GM23338 (cell line): ENCODE measurements around the gene KRTAP5-3. TPM values are rescaled to one million over a fixed set of nuclear protein-coding genes. Genes with fewer than 3 reads are reported as not detected.
"Not testable (repeated sequence)": the region's sequence is repeated elsewhere in the genome, so short reads cannot be mapped to it uniquely, and the experiment has no call there.

Source experiments
- ATAC-seq: fragments of 200-7000 bp; cut with Tn5 transposase; 3 replicates; pipeline ENCODE4 v1.9.1; 2020
- DNase-seq: peaks from one replicate; pipeline ENCODE4 v3.0.0-alpha.2; 2015; ENCODE audit warnings: low spot score
- H2AFZ ChIP-seq: fragments of 200-600 bp; sonication (generic); 2 replicates; pipeline ENCODE4 v1.8.0; 2016; ENCODE audit warnings: antibody characterized with exemption, mild to moderate bottlenecking, moderate library complexity
- H3F3A ChIP-seq: fragments of 200-600 bp; sonication (generic); replicated peaks from 2 replicates; pipeline ENCODE4 v1.8.0; 2017; ENCODE audit warnings: antibody characterized with exemption, mixed run types, low read depth
- H3K27ac ChIP-seq: fragments of 200-600 bp; sonication (generic); 2 replicates; pipeline ENCODE4 v1.6.1; 2016; ENCODE audit warnings: low read depth
- H3K27me3 ChIP-seq: fragments of 200-600 bp; sonication (generic); 2 replicates; pipeline ENCODE4 v1.8.0; 2016; ENCODE audit warnings: mild to moderate bottlenecking, mixed run types, moderate library complexity; ENCODE audit not compliant: insufficient read depth
- H3K36me3 ChIP-seq: fragments of 200-600 bp; sonication (generic); 2 replicates; pipeline ENCODE4 v1.8.0; 2016; ENCODE audit warnings: mild to moderate bottlenecking; ENCODE audit not compliant: insufficient read depth
- H3K4me1 ChIP-seq: fragments of 200-600 bp; sonication (generic); 2 replicates; pipeline ENCODE4 v1.8.0; 2016; ENCODE audit warnings: mild to moderate bottlenecking, moderate library complexity; ENCODE audit not compliant: insufficient read depth
- H3K4me2 ChIP-seq: fragments of 200-600 bp; sonication (generic); 2 replicates; pipeline ENCODE4 v1.7.1; 2017; ENCODE audit warnings: mixed run types
- H3K4me3 ChIP-seq: fragments of 200-600 bp; sonication (generic); 2 replicates; pipeline ENCODE4 v1.6.1; 2016; ENCODE audit warnings: mixed run types
- H3K79me2 ChIP-seq: fragments of 200-600 bp; sonication (generic); replicated peaks from 2 replicates; pipeline ENCODE4 v1.8.0; 2017; ENCODE audit warnings: mild to moderate bottlenecking; ENCODE audit not compliant: insufficient read depth
- H3K9me2 ChIP-seq: fragments of 200-600 bp; sonication (generic); 2 replicates; pipeline ENCODE4 v1.8.0; 2017; ENCODE audit not compliant: insufficient read depth
- H4K20me1 ChIP-seq: fragments of 200-600 bp; sonication (generic); replicated peaks from 2 replicates; pipeline ENCODE4 v1.8.0; 2017; ENCODE audit warnings: mild to moderate bottlenecking; ENCODE audit not compliant: insufficient read depth
- H3K27ac Mint-ChIP-seq: 2 replicates; pipeline ENCODE4 v1.8.0; 2020; ENCODE audit warnings: inconsistent platforms, mild to moderate bottlenecking, moderate library complexity, mixed read lengths
- H3K27me3 Mint-ChIP-seq: 3 replicates; pipeline ENCODE4 v1.8.0; 2022; ENCODE audit warnings: low read depth, mild to moderate bottlenecking, moderate library complexity, mixed read lengths, inconsistent platforms; ENCODE audit not compliant: insufficient read depth, poor library complexity
- H3K36me3 Mint-ChIP-seq: 3 replicates; pipeline ENCODE4 v1.8.0; 2021; ENCODE audit warnings: low read depth, mild to moderate bottlenecking, inconsistent platforms, moderate library complexity, mixed read lengths
- H3K4me1 Mint-ChIP-seq: 3 replicates; pipeline ENCODE4 v1.8.0; 2020; ENCODE audit warnings: mild to moderate bottlenecking, inconsistent platforms, mixed read lengths
- H3K4me3 Mint-ChIP-seq: 3 replicates; pipeline ENCODE4 v1.8.0; 2021; ENCODE audit warnings: moderate library complexity, mild to moderate bottlenecking, inconsistent platforms, mixed read lengths
- H3K9me3 Mint-ChIP-seq: 3 replicates; pipeline ENCODE4 v1.8.0; 2020; ENCODE audit warnings: moderate library complexity, mild to moderate bottlenecking, inconsistent platforms, mixed read lengths
- CTCF ChIP-seq, 2 experiments: fragments of 200-600 bp in 1 of 2; sonication (generic) in 1 of 2; conservative IDR thresholded peaks; 2 replicates each; pipeline versions ENCODE4 v1.5.1 to v1.6.1; 2016 to 2017; ENCODE audit warnings: antibody characterized with exemption in 2 of 2, low read depth in 2 of 2, mild to moderate bottlenecking in 2 of 2, moderate library complexity in 1 of 2
- ETS1 ChIP-seq: IDR thresholded peaks from 2 replicates; pipeline ENCODE4 v1.6.1; 2016; ENCODE audit warnings: antibody characterized with exemption
- EZH2phosphoT487 ChIP-seq: fragments of 200-600 bp; sonication (generic); IDR thresholded peaks from one replicate; pipeline ENCODE4 v1.8.1; 2018; ENCODE audit warnings: antibody characterized with exemption; ENCODE audit not compliant: unreplicated experiment
- NANOG ChIP-seq: IDR thresholded peaks from 2 replicates; pipeline ENCODE4 v1.6.1; 2016; ENCODE audit warnings: antibody characterized with exemption, borderline replicate concordance
- POLR2AphosphoS5 ChIP-seq: IDR thresholded peaks from 2 replicates; pipeline ENCODE4 v1.6.1; 2016; ENCODE audit warnings: antibody characterized with exemption, low read depth
- STAT1 ChIP-seq: IDR thresholded peaks from one replicate; pipeline ENCODE4 v1.6.1; 2016; ENCODE audit warnings: antibody characterized with exemption; ENCODE audit not compliant: unreplicated experiment
- ZNF114 ChIP-seq: fragments of 250-450 bp; sonication (Bioruptor Pico); IDR thresholded peaks from 2 replicates; pipeline ENCODE4 v1.5.0; 2020; ENCODE audit warnings: mild to moderate bottlenecking, moderate library complexity
- ZNF331 ChIP-seq: fragments of 250-450 bp; sonication (Bioruptor Pico); IDR thresholded peaks from 2 replicates; pipeline ENCODE4 v1.5.0; 2020; ENCODE audit warnings: low read depth, mild to moderate bottlenecking, moderate library complexity
- polyA plus RNA-seq: library from polyadenylated mRNA; unstranded; fragments of >200 nt; fragmentation: Nextera tagmentation; extraction: Ambion mirVana; gene quantifications from 2 replicates; pipeline ENCODE4 v1.2.1, GENCODE V29; 2016
- total RNA-seq: library from RNA; depleted of rRNA; stranded (reverse); fragments of >200 nt; shearing (Covaris generic); gene quantifications from 2 replicates; pipeline ENCODE4 v1.2.3, GENCODE V29; 2014

Gene KRTAP5-3
- total and polyA plus RNA-seq, 2 experiments from 2014 or later, result not detected

- H3K27me3 ChIP-seq, result peaks cover 45% of the 10 kb centered on the region
- not testable (repeated sequence) for H3K27ac Mint-ChIP-seq, H3K36me3 ChIP-seq, H3K4me3 ChIP-seq, H3K79me2 ChIP-seq, H3K4me3 Mint-ChIP-seq, H3F3A ChIP-seq, DNase-seq, H2AFZ ChIP-seq, H3K36me3 Mint-ChIP-seq, ATAC-seq, H3K27ac ChIP-seq, H3K4me2 ChIP-seq, H3K9me2 ChIP-seq, H3K4me1 Mint-ChIP-seq, H4K20me1 ChIP-seq
- peaks cover 42% of the 10 kb centered on the region for H3K27me3 Mint-ChIP-seq
- peaks cover 15% of the 10 kb centered on the region; the same call in 1 of the 2 replicates for H3K4me1 ChIP-seq
- H3K9me3 Mint-ChIP-seq, result peaks cover 14% of the 10 kb centered on the region
Measured at GRCh38 chr11:1575756-1576155, 32.5 kb downstream of the KRTAP5-3 start.

- Histone ChIP-seq H3K9me2 (no peaks in the 10 kb centered on the region), H3K4me1 (peaks cover 20% of the 10 kb centered on the region; the same call in 1 of the 2 replicates), H3K79me2 (no peaks in the 10 kb centered on the region), H3K4me3 (no peak overlapping the region), H3F3A (peaks cover 8% of the 10 kb centered on the region; the same call in 1 of the 2 replicates), H3K27ac (no peak overlapping the region), H3K36me3 (no peaks in the 10 kb centered on the region), H3K4me2 (0 out of 2 replicates have a peak overlapping the region, but pooled peaks have one; percentile 38), H2AFZ (no peak overlapping the region), H3K27me3 (peaks cover 53% of the 10 kb centered on the region), H4K20me1 (no peaks in the 10 kb centered on the region)
- Mint-ChIP-seq H3K27me3 (peaks cover 49% of the 10 kb centered on the region), H3K36me3 (no peaks in the 10 kb centered on the region), H3K4me3 (peak overlapping the region; percentile 50; the same call in 1 of the 3 replicates), H3K4me1 (no peaks in the 10 kb centered on the region), H3K9me3 (peaks cover 14% of the 10 kb centered on the region), H3K27ac (no peak overlapping the region)
- TF ChIP-seq POLR2AphosphoS5, result no peak
- TF ChIP-seq ZNF114, result no peak
- no peak for TF ChIP-seq EZH2phosphoT487
- TF ChIP-seq ETS1, result no peak
- no peak for TF ChIP-seq NANOG
- TF ChIP-seq STAT1, result no peak
- TF ChIP-seq CTCF (conservative IDR thresholded peaks at IDR 0.05; ENCODE audit: low read depth in 2 of 2), result no peak; a peak in 1 of 4 replicates
- no peak for TF ChIP-seq ZNF331
- DNase-seq (no peak), ATAC-seq (no peak)
Measured at GRCh38 chr11:1574933-1575242, 33.4 kb downstream of the KRTAP5-3 start.
